ENCODE results near the gene TBPL1. TPM values are rescaled to one million over a fixed set of nuclear protein-coding genes. Genes with fewer than 3 reads are reported as not detected.

TBPL1 gene
- total and polyA plus RNA-seq, 9 of the 15 experiments (the other 6 are each of a cell fraction or from before 2014, with no cell fraction given) = 78.1 to 152 (median 107) TPM

GRCh38 chr6:133953634-133954415 is 801 bp downstream of the TBPL1 start (continued):
- 0 out of 2 replicates have a peak, but pooled peaks have one; percentile 42 for TF ChIP-seq ZBTB9 (CRISPR knock-in tag; IDR thresholded peaks at IDR 0.05)
- TF ChIP-seq HMBOX1 (IDR thresholded peaks at IDR 0.05) = no peak
- no peak for TF ChIP-seq DACH1 (IDR thresholded peaks at IDR 0.05; ENCODE audit: partially characterized antibody)
- TF ChIP-seq, protein P1, sequence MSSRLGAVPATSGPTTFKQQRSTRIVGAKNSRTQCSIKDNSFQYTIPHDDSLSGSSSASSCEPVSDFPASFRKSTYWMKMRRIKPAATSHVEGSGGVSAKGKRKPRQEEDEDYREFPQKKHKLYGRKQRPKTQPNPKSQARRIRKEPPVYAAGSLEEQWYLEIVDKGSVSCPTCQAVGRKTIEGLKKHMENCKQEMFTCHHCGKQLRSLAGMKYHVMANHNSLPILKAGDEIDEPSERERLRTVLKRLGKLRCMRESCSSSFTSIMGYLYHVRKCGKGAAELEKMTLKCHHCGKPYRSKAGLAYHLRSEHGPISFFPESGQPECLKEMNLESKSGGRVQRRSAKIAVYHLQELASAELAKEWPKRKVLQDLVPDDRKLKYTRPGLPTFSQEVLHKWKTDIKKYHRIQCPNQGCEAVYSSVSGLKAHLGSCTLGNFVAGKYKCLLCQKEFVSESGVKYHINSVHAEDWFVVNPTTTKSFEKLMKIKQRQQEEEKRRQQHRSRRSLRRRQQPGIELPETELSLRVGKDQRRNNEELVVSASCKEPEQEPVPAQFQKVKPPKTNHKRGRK (tag; IDR thresholded peaks at IDR 0.05) = 0 out of 2 replicates have a peak, but pooled peaks have one; percentile 36
- TF ChIP-seq, protein P2, sequence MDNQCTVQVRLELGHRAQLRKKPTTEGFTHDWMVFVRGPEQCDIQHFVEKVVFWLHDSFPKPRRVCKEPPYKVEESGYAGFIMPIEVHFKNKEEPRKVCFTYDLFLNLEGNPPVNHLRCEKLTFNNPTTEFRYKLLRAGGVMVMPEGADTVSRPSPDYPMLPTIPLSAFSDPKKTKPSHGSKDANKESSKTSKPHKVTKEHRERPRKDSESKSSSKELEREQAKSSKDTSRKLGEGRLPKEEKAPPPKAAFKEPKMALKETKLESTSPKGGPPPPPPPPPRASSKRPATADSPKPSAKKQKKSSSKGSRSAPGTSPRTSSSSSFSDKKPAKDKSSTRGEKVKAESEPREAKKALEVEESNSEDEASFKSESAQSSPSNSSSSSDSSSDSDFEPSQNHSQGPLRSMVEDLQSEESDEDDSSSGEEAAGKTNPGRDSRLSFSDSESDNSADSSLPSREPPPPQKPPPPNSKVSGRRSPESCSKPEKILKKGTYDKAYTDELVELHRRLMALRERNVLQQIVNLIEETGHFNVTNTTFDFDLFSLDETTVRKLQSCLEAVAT (IDR thresholded peaks at IDR 0.05) = peak in 1 of 2 experiments; percentile 69; a peak in 3 of 4 replicates
- peak; percentile 11 for TF ChIP-seq HDAC3 (IDR thresholded peaks at IDR 0.05; ENCODE audit: borderline replicate concordance, partially characterized antibody)
- TF ChIP-seq SP1 (CRISPR knock-in tag; IDR thresholded peaks at IDR 0.05) = peak; percentile 34; the same call in 1 of the 2 replicates
- TF ChIP-seq TAF1 (IDR thresholded peaks at IDR 0.05; ENCODE audit: control insufficient read depth, extremely low read depth, insufficient read depth, low read length, severe bottlenecking) = peak; percentile 15

All from K562 (cell line).